NCI-H146 (cell line): ENCODE data around the gene PMEL.
"Not testable (repeated sequence)": the region's sequence is repeated elsewhere in the genome, so short reads cannot be mapped to it uniquely, and the experiment has no call there.

Experiments
- DNase-seq: peaks from one replicate; lab custom pipeline; 2025; lab: John Stamatoyannopoulos, UW

Gene PMEL

DNA sequence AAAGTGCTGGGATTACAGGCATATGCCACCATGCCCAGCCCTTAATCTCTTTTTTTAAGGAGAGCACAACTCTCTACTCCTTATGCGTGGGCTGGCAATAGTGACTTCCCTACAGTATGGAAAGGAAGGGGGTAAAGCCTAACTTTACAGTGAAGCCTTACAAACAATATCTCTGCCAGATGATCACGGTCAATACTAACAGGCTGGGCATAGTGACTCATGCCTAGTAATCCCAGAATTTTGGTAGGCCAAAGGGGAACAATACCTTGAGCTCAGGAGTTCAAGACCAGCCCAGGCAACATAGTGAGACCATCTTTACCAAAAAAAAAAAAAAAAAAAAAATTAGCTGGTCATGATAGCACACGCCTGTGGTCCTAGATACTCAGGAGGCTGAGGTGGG lies 43.7 kb downstream of the PMEL start:
- DNase-seq = no peak

DNA sequence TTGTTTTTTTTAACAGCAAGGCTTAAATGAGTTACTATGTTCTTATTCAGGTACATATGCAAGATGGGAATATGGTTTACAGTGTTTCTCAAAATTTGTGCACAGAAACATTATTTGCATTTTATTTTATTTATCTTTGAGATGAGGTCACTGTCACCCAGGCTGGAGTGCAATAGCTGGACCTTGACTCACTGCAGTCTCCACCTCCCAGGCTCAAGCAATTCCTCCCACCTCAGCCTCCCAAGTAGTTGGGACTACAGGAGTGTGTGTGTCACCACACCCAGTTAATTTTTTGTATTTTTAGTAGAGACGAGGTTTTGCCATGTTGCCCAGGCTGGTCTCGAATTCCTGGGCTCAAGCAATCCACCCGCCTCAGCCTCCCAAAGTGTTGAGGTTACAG lies 46.8 kb downstream of the PMEL start:
- not testable (repeated sequence) for DNase-seq

DNA sequence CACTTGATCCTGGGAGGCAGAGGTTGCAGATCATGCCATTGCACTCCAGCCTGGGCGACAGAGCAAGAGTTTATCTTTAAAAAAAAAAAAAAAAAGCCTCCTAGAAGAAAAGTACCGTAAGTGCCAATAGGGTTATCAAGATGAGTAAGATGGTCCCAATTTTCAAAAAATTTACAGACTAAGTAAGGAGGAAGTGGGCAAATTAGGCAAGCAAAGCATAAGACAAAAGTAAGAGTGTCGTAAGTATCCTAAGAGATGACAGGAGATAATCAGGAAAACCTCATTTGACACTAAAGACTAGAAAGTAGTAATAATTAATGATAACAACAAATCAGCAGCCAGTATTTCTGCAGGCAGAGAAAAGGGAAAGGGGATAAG lies 50.4 kb downstream of the PMEL start:
- no peak for DNase-seq

DNA sequence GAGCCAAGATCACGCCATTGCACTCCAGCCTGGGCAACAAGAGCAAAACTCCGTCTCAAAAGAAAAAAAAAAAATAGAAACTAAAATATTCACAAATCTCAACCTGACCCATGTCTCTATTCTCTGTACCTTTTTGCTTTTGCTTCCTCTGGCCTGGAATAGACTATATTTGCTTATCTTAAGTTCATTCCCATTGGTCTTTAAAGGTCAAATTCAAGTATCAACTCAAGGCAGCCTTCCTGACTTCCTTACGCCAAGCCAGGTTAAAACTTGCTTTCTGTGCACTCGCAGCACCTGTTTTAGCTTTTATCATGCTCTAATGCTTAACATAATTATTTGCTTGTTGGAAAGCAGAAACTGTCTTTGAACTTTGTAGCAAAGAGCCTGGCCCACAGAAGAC lies 52.9 kb downstream of the PMEL start:
- DNase-seq = no peak

DNA sequence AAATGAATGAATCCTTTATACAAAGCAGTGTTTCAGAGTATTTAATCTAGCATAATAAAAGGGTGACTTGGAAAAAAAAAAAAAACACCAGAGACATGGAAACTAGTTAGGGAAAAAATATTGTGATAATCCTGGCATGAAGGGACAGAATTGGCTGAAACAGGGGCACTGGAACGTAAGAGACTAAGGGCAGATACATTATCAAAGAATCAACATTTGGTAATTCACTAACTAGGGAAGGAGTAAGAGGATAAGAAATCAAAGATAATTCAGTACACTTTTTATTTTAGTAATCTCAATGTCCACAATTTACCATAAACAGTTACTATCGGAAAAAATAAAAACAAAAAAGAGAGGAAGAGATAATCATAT lies 56.3 kb downstream of the PMEL start:
- no peak for DNase-seq

DNA sequence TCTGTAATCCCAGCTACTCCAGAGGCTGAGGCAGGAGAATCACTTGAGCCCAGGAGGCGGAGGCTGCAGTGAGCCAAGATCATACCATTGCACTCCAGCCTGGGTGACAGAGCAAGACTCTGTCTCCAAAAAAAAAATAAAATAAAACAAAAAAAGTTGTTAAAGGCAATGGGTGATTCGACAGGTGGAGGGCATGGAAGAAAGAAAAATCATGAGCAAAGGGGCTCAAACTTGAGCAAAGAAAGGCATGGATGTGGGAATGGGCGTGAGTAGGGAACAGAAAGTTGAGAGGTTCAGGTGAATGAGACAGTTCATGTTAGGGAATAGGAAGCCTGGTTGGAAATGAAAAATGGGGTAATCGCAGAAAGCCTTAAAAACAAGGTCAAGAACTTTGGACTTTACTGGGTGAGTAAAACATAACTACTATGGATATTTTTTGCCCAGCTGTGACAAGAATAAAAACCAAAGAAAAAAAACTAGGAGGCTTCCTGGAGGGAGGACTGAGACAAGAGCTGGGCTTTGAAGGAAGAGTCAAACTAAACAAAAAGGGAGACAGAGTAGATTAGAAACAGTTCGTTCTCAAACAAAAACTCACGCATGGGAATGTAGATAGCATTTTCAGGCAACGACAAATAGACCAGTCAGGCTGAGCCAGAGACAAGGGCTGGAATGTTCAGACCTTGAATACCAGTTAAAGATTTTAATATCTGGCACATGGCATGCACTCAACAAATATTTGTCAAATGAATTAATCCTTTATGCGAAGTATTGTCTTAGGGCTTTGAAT lies 56.9 kb downstream of the PMEL start:
- DNase-seq = no peak

DNA sequence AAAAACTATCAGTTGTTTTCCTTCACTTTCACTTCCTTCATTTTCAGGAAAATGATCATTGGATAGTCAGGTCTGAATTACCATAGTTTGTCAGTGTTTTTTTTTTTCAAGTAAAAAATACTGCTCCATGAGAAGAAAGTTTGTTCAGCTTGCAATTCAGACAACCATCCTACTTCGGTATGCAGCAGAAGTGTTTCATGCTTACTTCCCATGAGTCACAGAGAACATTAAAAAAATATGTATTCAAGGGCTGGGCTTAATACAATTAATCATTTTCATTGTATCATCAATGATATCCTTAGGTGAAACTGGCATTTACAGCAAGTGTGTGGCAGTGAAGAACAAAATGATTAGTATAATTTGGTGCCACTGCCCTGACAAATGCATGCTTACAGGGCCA lies 59.8 kb downstream of the PMEL start:
- no peak for DNase-seq
